GM10248 (cell line): ENCODE data around the gene ABCD1.
A peak's percentile ranks its signal among the peaks of the same experiment; 100 is the strongest.

Source experiments
- CTCF ChIA-PET: fragments of 300-600 bp; sonication (Branson Sonifier 250); formaldehyde crosslinking; extraction: SDS; loops from one replicate; lab custom pipeline; 2021; ENCODE audit warnings: antibody characterized with exemption; lab: Yijun Ruan, JAX
- POLR2A ChIA-PET: fragments of 350-650 bp; sonication (Branson Sonifier 250); formaldehyde crosslinking; extraction: SDS; loops from one replicate; lab custom pipeline; 2020; ENCODE audit warnings: antibody characterized with exemption; lab: Yijun Ruan, JAX
- DNase-seq: peaks from one replicate; pipeline ENCODE4 v3.0.0; 2012; ENCODE audit errors: extremely low spot score
- CTCF ChIP-seq: IDR thresholded peaks from 2 replicates; pipeline ENCODE4 v1.5.1; 2012; ENCODE audit warnings: mild to moderate bottlenecking, low read depth; ENCODE audit errors: extremely low read depth, missing control alignments, control extremely low read depth

The ABCD1 gene

DNA sequence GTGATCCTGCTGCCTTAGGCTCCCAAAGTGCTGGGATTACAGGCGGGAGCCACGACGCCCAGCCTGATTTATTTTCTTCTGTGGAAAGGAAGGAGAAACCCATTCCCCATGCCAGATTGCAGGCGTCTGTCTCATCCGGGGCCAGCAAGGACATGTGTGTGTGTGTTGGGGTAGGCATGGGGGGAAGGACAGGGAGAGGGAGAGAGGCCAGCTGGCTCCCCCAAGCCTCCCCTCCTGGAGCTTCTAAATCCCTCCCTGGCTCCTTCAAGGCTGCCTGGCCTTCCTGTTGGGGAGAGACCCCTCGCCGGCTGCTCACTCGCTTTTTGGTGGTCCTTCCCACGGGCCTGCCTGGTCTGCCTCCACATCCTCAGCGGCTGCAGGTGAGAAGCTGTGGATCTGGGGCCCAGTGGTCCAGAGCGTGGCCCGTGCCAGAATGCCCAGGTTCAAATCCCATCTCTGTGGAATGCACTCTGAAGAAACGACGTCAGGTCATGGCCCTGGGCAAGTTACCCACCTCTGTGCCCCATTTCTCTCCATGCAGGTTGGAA lies 38.0 kb downstream of the ABCD1 start:
- CTCF ChIA-PET = interaction anchor here (1.3 to 3.1 kb wide), 6 partner anchors 9 to 191 kb away, joined by 3 to 22 read pairs (median 6); partner anchors contain the start of gene RENBP
- POLR2A ChIA-PET = no interaction called here
- DNase-seq = no peak
- no peak for TF ChIP-seq CTCF

DNA sequence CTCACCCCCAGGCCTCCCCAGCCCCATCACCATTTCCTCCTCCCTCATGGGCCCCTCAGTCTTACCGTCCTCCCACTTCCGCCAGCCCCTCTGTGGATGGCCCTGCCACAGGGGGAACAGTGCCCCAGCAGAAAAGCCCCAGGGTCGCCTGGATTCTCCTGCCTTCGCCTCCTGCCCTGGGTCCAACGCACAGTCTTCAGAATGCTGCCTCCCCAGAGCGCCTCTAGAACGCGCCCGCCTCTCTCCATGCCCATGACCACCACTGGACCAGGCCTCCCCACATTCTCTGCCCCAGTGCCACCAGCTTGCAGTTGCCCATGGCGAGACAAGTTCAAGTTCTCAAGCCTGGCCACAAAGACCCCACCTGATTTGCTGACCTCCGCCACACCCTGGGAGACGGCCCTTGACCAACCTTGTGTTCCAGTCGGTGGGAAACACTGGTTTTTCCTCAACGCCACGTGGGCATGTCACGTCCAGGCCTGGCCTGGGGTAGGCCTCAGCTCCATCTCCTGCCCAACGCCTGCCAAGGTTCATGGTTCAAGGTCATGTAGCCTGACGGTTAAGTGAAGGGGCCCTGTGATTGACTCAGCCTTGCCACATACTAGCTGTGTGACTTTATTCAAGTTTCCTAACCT lies 38.8 kb downstream of the ABCD1 start:
- POLR2A ChIA-PET = no interaction called here
- DNase-seq = no peak
- no peak for TF ChIP-seq CTCF
- CTCF ChIA-PET = interaction anchor here (0.7 to 3.1 kb wide), 11 partner anchors 8 to 205 kb away, joined by 3 to 22 read pairs (median 3); partner anchors contain the start of gene RENBP

GRCh38 chrX:153763989-153764755 lies 39.5 kb downstream of the ABCD1 start, which contains the start of gene PLXNB3:
Gene PLXNB3 (plus strand): TSS chrX:153764249. CDS start chrX:153765536, 1,287 bp downstream.
- POLR2A ChIA-PET = no interaction called here
- CTCF ChIA-PET = interaction anchor here (0.7 to 3.1 kb wide), 12 partner anchors 9 to 205 kb away, joined by 3 to 22 read pairs (median 3); partner anchors contain the start of gene RENBP
- peak; percentile 72 for TF ChIP-seq CTCF
- peak; percentile 82 for DNase-seq

DNA sequence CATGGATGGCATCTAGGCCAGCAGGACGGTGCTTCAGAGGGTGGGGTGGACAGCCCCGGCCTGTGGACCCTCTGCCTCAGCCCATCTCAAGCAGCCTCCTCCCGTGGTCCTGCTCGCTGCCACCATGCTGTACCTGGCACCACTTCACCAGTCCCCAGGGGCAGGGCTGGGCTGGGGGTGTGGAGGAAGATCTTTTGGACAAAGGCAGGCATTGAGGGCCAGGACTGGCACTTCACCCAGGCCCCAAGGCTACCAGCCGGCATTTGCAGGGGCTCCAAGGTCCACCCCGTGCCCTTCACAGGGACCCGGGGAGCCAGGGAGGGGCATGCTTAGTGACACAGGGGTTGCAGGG lies 40.1 kb downstream of the ABCD1 start:
- ChIA-PET POLR2A (no interaction called here), CTCF (interaction anchor here (0.7 to 3.1 kb wide), 3 partner anchors 141 to 186 kb away, joined by 3 to 22 read pairs (median 3); partner anchors contain the start of gene RENBP)
- no peak for DNase-seq
- TF ChIP-seq CTCF = no peak

DNA sequence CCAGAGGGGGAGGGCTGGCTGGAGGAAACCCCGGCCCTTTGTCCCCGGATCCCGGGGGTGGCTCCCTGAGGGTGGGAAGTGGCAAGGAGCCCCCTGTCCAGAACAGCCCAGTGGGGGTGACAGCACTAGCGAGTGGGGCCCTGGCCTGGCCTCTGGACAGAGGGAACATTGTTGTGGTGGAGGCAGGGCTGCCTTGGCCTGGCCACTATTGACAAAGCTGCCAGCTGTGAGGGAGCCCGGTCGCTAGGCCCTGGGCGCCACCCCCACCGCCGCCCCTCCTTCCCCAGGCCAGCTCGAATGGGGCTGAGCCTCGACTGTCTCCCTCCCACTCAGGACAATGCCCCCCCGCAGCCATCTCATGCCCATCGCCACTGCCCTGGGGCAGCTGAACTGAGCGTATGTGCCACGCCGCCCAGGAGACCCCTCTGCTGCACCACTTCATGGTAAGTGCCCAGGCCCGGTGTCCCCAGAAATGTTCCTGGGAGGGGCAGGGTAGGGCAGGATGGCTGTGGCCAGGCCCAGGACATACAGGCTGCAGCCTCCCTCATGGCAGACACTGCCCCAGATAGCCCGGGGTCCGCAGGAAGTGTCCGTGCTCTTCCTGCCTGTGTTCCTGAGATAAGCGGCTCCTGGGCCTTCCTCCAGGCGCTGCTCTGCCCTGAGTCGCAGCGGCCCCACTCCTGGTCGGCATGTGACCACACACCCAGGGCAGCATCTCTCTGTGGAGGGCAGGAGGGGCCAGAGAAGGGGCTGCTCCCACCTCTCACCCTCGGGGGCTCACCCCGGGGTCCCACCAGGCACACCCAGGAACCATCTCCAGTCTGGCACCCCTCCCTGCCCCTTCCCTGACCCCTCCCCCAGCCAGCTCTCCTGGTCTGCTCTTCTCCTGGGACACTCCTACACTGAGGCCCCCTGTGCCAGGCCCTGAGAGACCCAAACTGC lies 40.8 kb downstream of the ABCD1 start:
- ChIA-PET CTCF (interaction anchor here (1.0 kb wide), 2 partner anchors 186 to 188 kb away, joined by 3 read pairs; no protein-coding TSS in a partner anchor), POLR2A (no interaction called here)
- no peak for TF ChIP-seq CTCF
- DNase-seq = no peak
